ENCODE results near the gene TMEM63A. TPM values are rescaled to one million over a fixed set of nuclear protein-coding genes. Genes with fewer than 3 reads are reported as not detected.
A peak's percentile ranks its signal among the peaks of the same experiment; 100 is the strongest.

TMEM63A gene
- total RNA-seq, 1 experiment from 2014 or later: 303 TPM

- CTCF ChIA-PET: interaction anchor here (1.0 kb wide), 1 partner anchor 10 kb away, joined by 3 read pairs; no protein-coding TSS in a partner anchor
- Mint-ChIP-seq H3K27ac (ENCODE audit: unreplicated experiment) (peak overlapping the region; percentile 72), H3K4me1 (ENCODE audit: low read depth, unreplicated experiment) (peaks cover 44% of the 10 kb centered on the region), H3K27me3 (ENCODE audit: unreplicated experiment) (no peaks in the 10 kb centered on the region), H3K4me3 (ENCODE audit: low read depth, unreplicated experiment) (no peak overlapping the region), H3K36me3 (ENCODE audit: insufficient read depth, unreplicated experiment) (peaks cover 15% of the 10 kb centered on the region), H3K9me3 (ENCODE audit: low read depth, unreplicated experiment) (no peaks in the 10 kb centered on the region)
- peak; percentile 74 for DNase-seq
- intact Hi-C loops (cut with micrococcal nuclease; ENCODE audit: unreplicated experiment): no loop called here
- no TSS peak for BruUV-seq (replicated peaks)
- TF ChIP-seq, protein P1, sequence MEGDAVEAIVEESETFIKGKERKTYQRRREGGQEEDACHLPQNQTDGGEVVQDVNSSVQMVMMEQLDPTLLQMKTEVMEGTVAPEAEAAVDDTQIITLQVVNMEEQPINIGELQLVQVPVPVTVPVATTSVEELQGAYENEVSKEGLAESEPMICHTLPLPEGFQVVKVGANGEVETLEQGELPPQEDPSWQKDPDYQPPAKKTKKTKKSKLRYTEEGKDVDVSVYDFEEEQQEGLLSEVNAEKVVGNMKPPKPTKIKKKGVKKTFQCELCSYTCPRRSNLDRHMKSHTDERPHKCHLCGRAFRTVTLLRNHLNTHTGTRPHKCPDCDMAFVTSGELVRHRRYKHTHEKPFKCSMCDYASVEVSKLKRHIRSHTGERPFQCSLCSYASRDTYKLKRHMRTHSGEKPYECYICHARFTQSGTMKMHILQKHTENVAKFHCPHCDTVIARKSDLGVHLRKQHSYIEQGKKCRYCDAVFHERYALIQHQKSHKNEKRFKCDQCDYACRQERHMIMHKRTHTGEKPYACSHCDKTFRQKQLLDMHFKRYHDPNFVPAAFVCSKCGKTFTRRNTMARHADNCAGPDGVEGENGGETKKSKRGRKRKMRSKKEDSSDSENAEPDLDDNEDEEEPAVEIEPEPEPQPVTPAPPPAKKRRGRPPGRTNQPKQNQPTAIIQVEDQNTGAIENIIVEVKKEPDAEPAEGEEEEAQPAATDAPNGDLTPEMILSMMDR (IDR thresholded peaks at IDR 0.05; ENCODE audit: unreplicated experiment): no peak
Observed at GRCh38 chr1:225891229-225891972, 9.2 kb upstream of the TMEM63A start.

DNA sequence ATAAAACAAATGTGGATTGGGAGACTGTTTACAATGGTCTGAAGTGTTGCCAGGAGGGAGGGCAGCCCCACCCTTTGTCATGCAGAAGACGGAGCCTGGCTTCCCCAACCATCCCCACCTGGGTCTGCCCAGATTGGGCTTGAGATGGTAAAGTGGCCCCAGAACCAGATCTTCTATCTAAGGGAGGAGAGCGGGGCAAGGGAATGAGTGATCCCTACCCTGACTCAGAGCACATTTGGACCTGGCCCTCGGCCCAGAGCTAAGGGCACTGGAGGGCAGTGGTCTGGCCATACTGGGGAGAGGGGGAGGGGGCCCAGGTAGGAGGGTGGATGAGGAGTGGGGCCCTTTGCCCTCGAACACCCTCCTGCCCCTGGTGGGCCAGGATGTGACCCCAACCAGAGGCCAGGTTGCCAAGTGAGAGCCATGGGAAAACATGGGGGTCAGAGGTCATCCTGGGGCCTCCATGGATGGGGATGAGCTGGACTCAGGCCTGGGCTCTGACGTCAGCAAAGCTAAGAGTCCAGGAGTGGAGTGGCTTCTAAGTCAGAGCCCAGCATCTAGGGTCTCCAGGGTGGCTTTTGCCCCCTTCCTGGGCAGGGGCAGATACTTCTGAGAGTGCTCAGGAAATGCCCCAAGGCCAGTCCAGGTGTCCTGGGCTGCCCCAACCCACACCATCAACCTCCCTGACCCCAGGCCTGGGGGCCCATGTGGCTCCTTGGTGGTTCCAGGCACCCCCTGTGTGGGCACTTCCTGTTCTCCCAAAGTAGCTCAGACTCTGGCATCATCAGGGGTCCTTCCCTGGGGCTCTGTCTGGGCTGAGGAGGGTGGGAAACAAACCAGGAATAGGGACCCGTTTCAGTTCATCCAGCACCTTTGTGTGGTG lies 8.4 kb upstream of the TMEM63A start:
- TF ChIP-seq, protein P1 (IDR thresholded peaks at IDR 0.05; ENCODE audit: unreplicated experiment): no peak
- H3K4me3 Mint-ChIP-seq (ENCODE audit: low read depth, unreplicated experiment): no peak overlapping the region
- no peaks in the 10 kb centered on the region for H3K27me3 Mint-ChIP-seq (ENCODE audit: unreplicated experiment)
- no peaks in the 10 kb centered on the region for H3K9me3 Mint-ChIP-seq (ENCODE audit: low read depth, unreplicated experiment)
- intact Hi-C loops (cut with micrococcal nuclease; ENCODE audit: unreplicated experiment): no loop called here
- BruUV-seq (replicated peaks): no TSS peak
- DNase-seq: no peak
- CTCF ChIA-PET: interaction anchor here (1.2 kb wide), 1 partner anchor 19 kb away, joined by 4 read pairs; no protein-coding TSS in a partner anchor
- H3K27ac Mint-ChIP-seq (ENCODE audit: unreplicated experiment): peak overlapping the region; percentile 72
- H3K4me1 Mint-ChIP-seq (ENCODE audit: low read depth, unreplicated experiment): peaks cover 43% of the 10 kb centered on the region
- peaks cover 15% of the 10 kb centered on the region for H3K36me3 Mint-ChIP-seq (ENCODE audit: insufficient read depth, unreplicated experiment)

GRCh38 chr1:225889743-225890142 lies 7.6 kb upstream of the TMEM63A start:
- no peak overlapping the region for H3K4me3 Mint-ChIP-seq (ENCODE audit: low read depth, unreplicated experiment)
- no TSS peak for BruUV-seq (replicated peaks)
- TF ChIP-seq, protein P1 (IDR thresholded peaks at IDR 0.05; ENCODE audit: unreplicated experiment): no peak
- peaks cover 15% of the 10 kb centered on the region for H3K36me3 Mint-ChIP-seq (ENCODE audit: insufficient read depth, unreplicated experiment)
- no peaks in the 10 kb centered on the region for H3K9me3 Mint-ChIP-seq (ENCODE audit: low read depth, unreplicated experiment)
- intact Hi-C loops (cut with micrococcal nuclease; ENCODE audit: unreplicated experiment): no loop called here
- H3K27me3 Mint-ChIP-seq (ENCODE audit: unreplicated experiment): no peaks in the 10 kb centered on the region
- peak overlapping the region; percentile 72 for H3K27ac Mint-ChIP-seq (ENCODE audit: unreplicated experiment)
- H3K4me1 Mint-ChIP-seq (ENCODE audit: low read depth, unreplicated experiment): peaks cover 43% of the 10 kb centered on the region
- CTCF ChIA-PET: interaction anchor here (0.6 to 1.2 kb wide), 2 partner anchors 8 to 20 kb away, joined by 4 read pairs; no protein-coding TSS in a partner anchor
- no peak for DNase-seq

GRCh38 chr1:225888898-225889601 lies 6.9 kb upstream of the TMEM63A start, which contains the start of gene LEFTY1:
TSS of gene LEFTY1 (minus strand) at chr1:225889146. CDS start at chr1:225889066, 80 bp downstream.
- peaks cover 17% of the 10 kb centered on the region for H3K36me3 Mint-ChIP-seq (ENCODE audit: insufficient read depth, unreplicated experiment)
- peaks cover 47% of the 10 kb centered on the region for H3K4me1 Mint-ChIP-seq (ENCODE audit: low read depth, unreplicated experiment)
- TF ChIP-seq, protein P1 (IDR thresholded peaks at IDR 0.05; ENCODE audit: unreplicated experiment): no peak
- peak within 1 kb of the TSS; percentile 72 for H3K27ac Mint-ChIP-seq (ENCODE audit: unreplicated experiment)
- DNase-seq: no peak
- CTCF ChIA-PET: interaction anchor here (0.5 to 1.2 kb wide), 6 partner anchors 7 to 446 kb away, joined by 3 to 4 read pairs (median 4); no protein-coding TSS in a partner anchor
- intact Hi-C loops (cut with micrococcal nuclease; ENCODE audit: unreplicated experiment): no loop called here
- no peaks in the 10 kb centered on the region for H3K9me3 Mint-ChIP-seq (ENCODE audit: low read depth, unreplicated experiment)
- H3K4me3 Mint-ChIP-seq (ENCODE audit: low read depth, unreplicated experiment): no peak within 1 kb of the TSS
- no peaks in the 10 kb centered on the region for H3K27me3 Mint-ChIP-seq (ENCODE audit: unreplicated experiment)
- no TSS peak for BruUV-seq (replicated peaks)

Data from Calu3 (cell line).